Stimulated activated CD4-positive, alpha-beta T cell treated with anti-CD3 and anti-CD28 coated beads, TNF-alpha, amount 100 ng/mL, for 4 hours (primary cell): ENCODE data around the gene OCA2.

Source experiments
- DNase-seq, 3 experiments: peaks; one replicate each; pipeline ENCODE4 v3.0.0-alpha.2; 2020; ENCODE audit warnings: low read depth in 3 of 3

OCA2 gene

DNA sequence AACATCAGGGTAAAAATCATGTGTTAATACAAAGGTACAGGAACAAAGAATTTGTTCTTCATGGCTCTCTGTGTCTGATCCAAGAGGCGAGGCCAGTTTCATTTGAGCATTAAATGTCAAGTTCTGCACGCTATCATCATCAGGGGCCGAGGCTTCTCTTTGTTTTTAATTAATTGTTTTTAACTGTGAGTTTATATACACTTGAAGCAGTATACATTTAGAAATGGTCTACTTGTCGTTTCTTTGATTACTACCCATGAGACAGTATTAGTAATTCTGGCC lies 21.2 kb upstream of the OCA2 start:
- DNase-seq = no peak

DNA sequence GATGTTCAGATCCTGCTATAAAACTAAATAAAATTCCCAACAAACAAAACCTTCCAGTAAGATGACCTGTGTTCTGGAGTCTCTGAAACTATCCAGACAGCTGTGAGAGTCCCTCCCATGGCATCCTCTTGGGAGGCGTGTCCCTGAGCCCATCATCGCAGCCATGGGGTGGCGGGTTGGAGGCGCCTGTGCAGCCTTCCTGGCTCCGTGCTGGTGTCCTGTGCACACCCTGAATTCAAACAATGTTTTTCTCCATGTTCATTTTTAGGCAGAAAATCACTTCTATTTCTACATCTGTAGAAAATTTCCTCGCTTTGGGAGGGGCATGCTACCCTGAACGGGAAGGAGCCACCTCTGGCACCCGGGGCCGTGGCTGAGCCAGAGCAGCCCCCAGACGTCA lies 19.4 kb upstream of the OCA2 start:
- DNase-seq = no peak

GRCh38 chr15:28118083-28118482 lies 19.0 kb upstream of the OCA2 start:
- no peak for DNase-seq

- DNase-seq = no peak
Observed at GRCh38 chr15:28117432-28117990, 18.4 kb upstream of the OCA2 start.

- DNase-seq = no peak
Observed at GRCh38 chr15:28116521-28117431, 17.7 kb upstream of the OCA2 start.

DNA sequence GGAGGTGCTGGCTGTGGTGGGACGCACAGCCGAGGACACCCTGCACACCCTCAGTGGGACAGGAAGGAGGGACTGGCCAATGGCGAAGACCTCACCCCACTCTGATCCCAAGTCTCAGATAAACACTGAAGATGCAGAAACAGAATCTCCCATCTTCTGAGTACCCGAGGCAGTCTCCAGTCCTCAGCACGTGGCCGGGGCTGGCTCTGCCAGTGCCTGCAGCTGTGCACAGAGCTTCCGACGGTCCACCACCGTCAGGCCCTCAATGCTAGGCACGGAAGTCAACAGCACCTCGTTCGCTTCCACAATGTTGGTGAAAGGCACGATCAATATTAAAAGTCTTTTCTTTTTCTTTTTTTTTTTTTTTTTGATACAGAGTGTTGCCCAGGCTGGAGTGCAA lies 16.8 kb upstream of the OCA2 start:
- DNase-seq = no peak

GRCh38 chr15:28114721-28115622 lies 15.9 kb upstream of the OCA2 start:
- DNase-seq = no peak

GRCh38 chr15:28114114-28114455 lies 15.0 kb upstream of the OCA2 start:
- no peak for DNase-seq

DNA sequence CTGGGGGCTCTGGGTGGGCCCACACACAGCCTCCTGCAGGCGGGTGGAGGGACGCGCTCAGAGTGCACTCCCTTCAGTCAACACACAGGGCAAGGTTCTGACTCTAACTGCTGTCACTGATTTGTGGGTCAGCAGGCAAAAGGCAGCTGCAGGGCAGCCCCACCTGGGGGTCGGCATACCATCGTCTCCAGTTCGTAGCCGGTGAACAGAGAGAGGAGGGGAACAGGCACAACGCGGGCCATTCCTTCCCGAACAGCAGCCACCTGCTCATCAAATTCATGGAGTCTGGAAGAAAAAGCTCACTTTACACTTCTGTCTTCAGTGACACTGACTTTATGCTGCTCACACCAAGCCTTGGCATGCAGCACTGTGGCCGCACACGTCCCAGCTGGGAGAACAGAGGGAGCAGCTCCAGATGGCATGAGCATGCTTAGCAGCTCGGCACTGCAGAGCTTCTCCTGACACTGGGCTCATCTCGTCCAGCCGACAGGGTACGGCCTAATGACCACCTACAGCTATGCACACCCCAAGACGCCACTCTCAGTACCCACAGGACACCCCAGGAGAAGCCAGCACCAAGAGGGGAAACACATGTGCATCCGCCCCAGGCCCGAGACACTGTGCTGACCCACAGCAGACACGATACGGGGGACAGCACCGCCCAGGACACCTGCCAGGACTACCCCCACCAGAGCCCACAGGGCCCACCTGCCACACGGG lies 14.4 kb upstream of the OCA2 start:
- no peak for DNase-seq

DNA sequence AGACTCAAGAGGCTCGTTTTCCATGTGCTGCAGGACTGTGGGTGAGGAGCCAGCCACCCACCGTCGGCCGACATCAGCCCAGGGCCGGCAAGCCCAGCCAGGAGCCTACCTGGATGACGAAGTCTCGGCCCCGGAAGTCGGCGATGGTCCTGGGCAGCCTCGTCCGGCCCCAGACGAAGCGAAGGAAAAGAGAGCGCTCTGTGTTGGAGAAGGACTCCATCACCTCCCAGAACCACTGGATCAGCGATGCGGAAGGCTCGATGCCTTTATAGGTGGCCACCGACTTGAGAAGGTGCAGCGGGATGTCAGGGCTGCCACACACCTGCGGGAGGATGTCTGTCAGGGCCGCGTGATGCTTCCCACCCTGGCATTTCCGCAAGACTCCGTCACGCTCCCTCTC lies 13.8 kb upstream of the OCA2 start:
- no peak for DNase-seq

- DNase-seq = no peak
Observed at GRCh38 chr15:28112101-28112760, 13.1 kb upstream of the OCA2 start.

- DNase-seq = no peak
Observed at GRCh38 chr15:28111543-28111942, 12.4 kb upstream of the OCA2 start.

DNA sequence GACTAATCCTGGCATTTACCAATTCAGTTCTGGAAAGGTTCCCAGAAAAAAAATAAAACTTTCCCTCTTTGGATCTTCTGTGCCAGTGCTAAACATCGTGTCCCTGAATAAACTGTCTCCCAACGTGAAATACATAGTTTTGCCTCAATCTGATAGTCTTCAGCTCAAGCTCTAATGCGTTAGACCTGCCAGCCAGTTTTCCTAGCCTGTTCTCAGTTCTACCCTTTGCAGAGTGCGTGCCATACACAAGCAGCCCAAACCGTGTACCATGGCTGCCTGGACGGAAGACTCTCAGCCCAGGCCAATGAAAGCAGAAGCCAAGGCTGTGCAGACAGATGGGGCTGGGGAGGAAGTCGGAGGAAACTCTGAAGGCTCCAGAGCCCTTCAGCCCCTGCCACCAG lies 11.4 kb upstream of the OCA2 start:
- no peak for DNase-seq

GRCh38 chr15:28109626-28110455 lies 10.7 kb upstream of the OCA2 start:
- no peak for DNase-seq

DNA sequence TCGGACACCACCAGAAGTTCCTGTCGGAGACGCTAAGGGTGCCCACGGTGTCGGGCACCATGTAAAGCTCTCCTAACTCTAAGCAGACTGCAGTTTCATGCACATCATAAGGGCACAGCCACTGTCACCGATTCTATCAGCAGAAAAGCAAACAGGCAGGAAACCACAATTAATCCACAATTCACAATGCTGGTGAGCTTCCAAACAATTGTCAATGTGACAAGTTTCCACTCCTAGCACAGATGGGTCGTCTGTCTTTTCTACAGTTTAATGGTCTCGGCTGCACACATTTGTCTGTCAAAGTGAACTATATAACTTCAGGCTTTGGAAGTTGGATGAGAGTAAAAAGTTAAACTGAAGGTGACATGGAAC lies 8.8 kb upstream of the OCA2 start:
- DNase-seq = no peak

DNA sequence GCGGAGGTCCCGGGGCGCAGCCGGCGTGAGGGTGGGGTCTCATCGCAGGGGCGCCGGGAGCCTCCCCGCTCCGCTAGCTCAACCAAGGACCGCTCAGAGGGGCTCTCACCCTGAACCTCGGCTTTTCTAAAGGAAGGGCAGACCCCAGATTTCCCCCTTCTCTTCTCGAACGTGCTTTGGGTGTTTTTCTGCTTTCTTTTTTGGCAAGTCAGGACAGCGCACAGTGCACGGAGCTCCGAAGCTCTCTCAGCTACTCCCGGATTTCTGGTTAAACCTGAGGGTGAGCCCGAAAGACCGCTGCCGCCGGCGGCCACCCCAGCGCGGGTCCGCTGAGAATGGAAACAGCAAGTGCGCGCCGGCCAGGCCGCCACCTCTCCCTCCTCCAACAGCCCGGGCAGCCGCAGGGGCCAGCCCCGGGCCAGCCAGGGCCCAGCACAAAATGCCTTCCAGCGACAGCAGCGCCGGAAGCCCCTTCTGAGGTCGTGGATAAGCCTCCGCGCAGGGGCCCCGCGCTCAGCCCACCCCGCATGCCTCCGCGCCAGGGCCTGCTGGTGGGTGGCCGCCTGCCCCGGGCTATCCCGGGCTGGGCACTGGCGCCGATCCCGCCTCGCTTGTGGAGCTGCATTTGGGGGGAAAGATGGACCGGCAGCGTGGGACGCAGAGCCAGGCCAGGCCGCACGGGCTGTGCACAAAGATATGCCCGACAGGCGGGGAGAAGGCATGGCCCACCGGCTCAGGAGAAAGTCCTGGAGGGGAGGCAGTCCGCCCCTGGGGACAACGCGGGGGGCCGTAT lies 8.2 kb upstream of the OCA2 start:
- DNase-seq = no peak

DNA sequence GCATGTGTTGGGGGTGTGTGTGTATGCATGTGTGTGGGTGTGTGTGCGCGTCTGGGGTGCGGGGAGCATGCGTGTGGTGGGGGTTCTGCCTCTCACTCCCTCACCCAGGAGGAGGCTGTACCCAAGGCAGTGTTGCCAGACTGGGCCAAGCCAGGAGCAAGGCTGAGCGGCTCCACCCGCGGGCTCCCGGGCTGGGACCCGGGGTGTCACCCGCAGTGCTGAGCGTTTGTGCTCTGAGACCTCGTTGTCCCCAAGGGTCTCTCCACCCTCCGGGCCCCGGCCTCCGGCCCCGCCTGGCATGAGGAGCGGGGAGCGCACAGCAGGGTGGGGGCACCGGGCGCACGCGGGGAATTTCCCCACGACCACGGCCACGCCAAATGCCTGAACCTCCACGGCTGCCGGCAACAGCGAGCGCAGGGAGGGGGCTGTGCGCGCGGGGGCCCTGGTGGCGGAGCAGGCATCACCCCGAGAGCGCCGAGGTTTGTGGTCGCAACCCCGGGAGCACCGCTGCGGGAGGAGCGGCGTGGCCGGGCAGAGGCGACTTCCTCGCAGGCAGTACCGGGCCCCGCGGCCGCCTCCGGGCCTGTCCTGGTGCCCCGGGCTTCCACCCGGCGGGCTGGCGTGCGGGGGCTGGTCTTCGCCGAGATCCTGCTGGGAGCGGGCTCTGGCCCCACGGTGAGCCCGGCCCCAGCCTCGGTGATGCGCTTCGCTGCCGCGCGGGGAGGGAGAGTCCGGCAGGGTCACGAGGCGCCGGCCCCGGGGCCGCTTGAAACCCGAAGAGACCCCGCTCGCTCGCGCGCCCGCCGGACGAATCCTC lies 7.4 kb upstream of the OCA2 start:
- DNase-seq = no peak

- DNase-seq = no peak
Observed at GRCh38 chr15:28105793-28106192, 6.7 kb upstream of the OCA2 start.

- no peak for DNase-seq
Observed at GRCh38 chr15:28105224-28105791, 6.2 kb upstream of the OCA2 start.
